PC-3 (cell line): ENCODE measurements around the gene FAM76A. TPM values are rescaled to one million over a fixed set of nuclear protein-coding genes. Genes with fewer than 3 reads are reported as not detected.

ENCODE experiments used
- ATAC-seq: fragments of 200-7000 bp; cut with Tn5 transposase; 2 replicates; pipeline ENCODE4 v1.9.1; 2020; ENCODE audit warnings: mild to moderate bottlenecking, moderate library complexity
- BruUV-seq: library from RNA; stranded (reverse); fragments of 400-500 nt; replicated peaks from 2 replicates; lab custom pipeline; 2021; lab: Mats Ljungman, UMichigan
- CTCF ChIA-PET: fragments of 300-600 bp; sonication (Branson Sonifier 250); formaldehyde crosslinking; loops from one replicate; lab custom pipeline; 2022; ENCODE audit warnings: antibody characterized with exemption; lab: Charles Lee
- POLR2A ChIA-PET: fragments of 300-600 bp; sonication (Branson Sonifier 250); formaldehyde crosslinking; loops from one replicate; lab custom pipeline; 2022; ENCODE audit warnings: antibody characterized with exemption; ENCODE audit not compliant: unreplicated experiment; lab: Charles Lee
- DNase-seq: peaks from one replicate; pipeline ENCODE4 v3.0.0-alpha.2; 2015
- H2AFZ ChIP-seq: fragments of 300-600 bp; sonication (generic); 2 replicates; pipeline ENCODE4 v1.6.0; 2016; ENCODE audit warnings: antibody characterized with exemption, low read length
- H3F3A ChIP-seq: fragments of 300-600 bp; sonication (generic); one replicate; pipeline ENCODE4 v1.6.0; 2017; ENCODE audit warnings: antibody characterized with exemption, low read length, control low read depth, mild to moderate bottlenecking; ENCODE audit not compliant: unreplicated experiment
- H3K27ac ChIP-seq: fragments of 300-600 bp; sonication (generic); 2 replicates; pipeline ENCODE4 v1.5.1; 2016; ENCODE audit warnings: mild to moderate bottlenecking, low read length
- H3K27me3 ChIP-seq: fragments of 300-600 bp; sonication (generic); 2 replicates; pipeline ENCODE4 v1.6.1; 2016; ENCODE audit warnings: low read length, mixed read lengths
- H3K36me3 ChIP-seq: fragments of 300-600 bp; sonication (generic); 2 replicates; pipeline ENCODE4 v1.6.1; 2016; ENCODE audit warnings: low read depth, mixed run types, low read length, mixed read lengths
- H3K4me1 ChIP-seq: fragments of 300-600 bp; sonication (generic); 2 replicates; pipeline ENCODE4 v1.5.1; 2016; ENCODE audit warnings: low read length; ENCODE audit not compliant: insufficient read depth
- H3K4me2 ChIP-seq: fragments of 300-600 bp; sonication (generic); 2 replicates; pipeline ENCODE4 v1.6.0; 2016; ENCODE audit warnings: low read length
- H3K4me3 ChIP-seq: fragments of 300-600 bp; sonication (generic); 2 replicates; pipeline ENCODE4 v1.5.1; 2016; ENCODE audit warnings: mild to moderate bottlenecking, low read length, mixed read lengths
- H3K79me2 ChIP-seq: fragments of 300-600 bp; sonication (generic); 2 replicates; pipeline ENCODE4 v1.6.1; 2017; ENCODE audit warnings: low read length, mixed read lengths
- H3K9ac ChIP-seq: fragments of 300-600 bp; sonication (generic); 2 replicates; pipeline ENCODE4 v1.6.0; 2016; ENCODE audit warnings: mild to moderate bottlenecking, low read length
- H3K9me2 ChIP-seq: fragments of 300-600 bp; sonication (generic); replicated peaks from 2 replicates; pipeline ENCODE4 v1.6.1; 2016; ENCODE audit warnings: mixed run types, low read length, mixed read lengths
- H3K9me3 ChIP-seq: fragments of 300-600 bp; sonication (generic); 2 replicates; pipeline ENCODE4 v1.6.1; 2016; ENCODE audit warnings: low read length, mixed read lengths
- H4K20me1 ChIP-seq: fragments of 300-600 bp; sonication (generic); 2 replicates; pipeline ENCODE4 v1.6.1; 2016; ENCODE audit warnings: low read length, mixed read lengths
- EZH2 ChIP-seq: fragments of 300-600 bp; sonication (generic); IDR thresholded peaks from one replicate; pipeline ENCODE4 v1.6.1; 2017; ENCODE audit warnings: antibody characterized with exemption, mild to moderate bottlenecking, low read length; ENCODE audit not compliant: unreplicated experiment
- EZH2phosphoT487 ChIP-seq: fragments of 300-600 bp; sonication (generic); IDR thresholded peaks from 2 replicates; pipeline ENCODE4 v1.6.1; 2018; ENCODE audit warnings: mild to moderate bottlenecking, antibody characterized with exemption, low read length, borderline replicate concordance
- intact Hi-C: fragments of 100-400 bp; cut with micrococcal nuclease; formaldehyde crosslinking; loops from 2 replicates; pipeline ENCODE4 v1.9.0; 2023
- total RNA-seq: library from RNA; depleted of rRNA; stranded (reverse); fragments of >200 nt; gene quantifications from 2 replicates; pipeline ENCODE4 v1.2.3, GENCODE V29; 2014
- TF ChIP-seq, protein P1 (sequence below): fragments of 300-600 bp; sonication (generic); conservative IDR thresholded peaks from 2 replicates; pipeline ENCODE4 v1.5.1; 2017; ENCODE audit warnings: antibody characterized with exemption, low read depth, mild to moderate bottlenecking, low read length

The FAM76A gene
- total RNA-seq, 1 experiment from 2014 or later = 9.9 TPM

DNA sequence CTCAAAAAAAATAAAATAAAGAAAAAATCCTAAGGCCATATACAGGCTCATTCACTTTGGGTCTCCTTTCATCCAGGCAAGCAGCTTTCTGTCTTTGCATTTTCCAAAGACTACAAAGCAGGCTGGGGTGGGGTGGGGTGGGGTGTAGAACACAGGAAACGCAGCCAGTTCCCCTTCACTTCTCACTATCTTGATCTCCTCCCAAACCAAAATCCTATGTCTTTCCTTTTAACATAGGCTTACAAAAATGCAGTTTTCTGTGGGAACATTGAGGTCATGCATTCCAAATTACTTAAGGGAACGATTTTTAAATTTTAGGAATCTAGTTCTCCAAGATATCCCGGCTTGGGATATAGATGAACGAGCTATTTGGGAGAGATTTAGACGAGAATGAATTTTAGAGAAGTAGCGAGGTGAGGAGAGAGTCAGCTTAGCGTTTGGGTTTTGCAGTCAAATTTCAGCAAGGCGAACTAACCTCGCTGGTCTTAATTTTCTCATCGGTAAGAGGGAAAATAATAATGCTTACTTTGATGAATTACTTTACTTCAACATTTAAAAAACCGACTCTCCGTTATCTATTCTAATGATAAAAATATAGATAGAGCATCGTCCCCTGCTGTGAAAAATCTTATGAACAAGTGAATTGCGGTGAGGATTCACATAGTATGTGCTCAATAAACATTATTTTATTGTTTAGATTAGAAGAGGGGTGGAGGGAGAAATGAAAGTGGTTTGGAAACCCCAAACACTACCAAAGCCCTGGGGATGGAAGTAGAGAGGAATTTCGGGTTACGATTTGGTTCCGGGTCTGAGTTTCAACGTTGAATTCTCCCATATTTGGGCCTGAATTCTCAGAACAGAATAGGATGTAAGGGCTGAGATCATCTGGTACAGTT, 46.5 kb downstream of the FAM76A start:
- intact Hi-C loops = no loop called here
- no peak for TF ChIP-seq EZH2phosphoT487
- TF ChIP-seq, protein P1, sequence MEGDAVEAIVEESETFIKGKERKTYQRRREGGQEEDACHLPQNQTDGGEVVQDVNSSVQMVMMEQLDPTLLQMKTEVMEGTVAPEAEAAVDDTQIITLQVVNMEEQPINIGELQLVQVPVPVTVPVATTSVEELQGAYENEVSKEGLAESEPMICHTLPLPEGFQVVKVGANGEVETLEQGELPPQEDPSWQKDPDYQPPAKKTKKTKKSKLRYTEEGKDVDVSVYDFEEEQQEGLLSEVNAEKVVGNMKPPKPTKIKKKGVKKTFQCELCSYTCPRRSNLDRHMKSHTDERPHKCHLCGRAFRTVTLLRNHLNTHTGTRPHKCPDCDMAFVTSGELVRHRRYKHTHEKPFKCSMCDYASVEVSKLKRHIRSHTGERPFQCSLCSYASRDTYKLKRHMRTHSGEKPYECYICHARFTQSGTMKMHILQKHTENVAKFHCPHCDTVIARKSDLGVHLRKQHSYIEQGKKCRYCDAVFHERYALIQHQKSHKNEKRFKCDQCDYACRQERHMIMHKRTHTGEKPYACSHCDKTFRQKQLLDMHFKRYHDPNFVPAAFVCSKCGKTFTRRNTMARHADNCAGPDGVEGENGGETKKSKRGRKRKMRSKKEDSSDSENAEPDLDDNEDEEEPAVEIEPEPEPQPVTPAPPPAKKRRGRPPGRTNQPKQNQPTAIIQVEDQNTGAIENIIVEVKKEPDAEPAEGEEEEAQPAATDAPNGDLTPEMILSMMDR = no peak
- no peak for TF ChIP-seq EZH2
- Histone ChIP-seq H3K79me2 (peaks cover 40% of the 10 kb centered on the region), H3K4me1 (peaks cover 19% of the 10 kb centered on the region), H3K9me3 (no peaks in the 10 kb centered on the region), H3K9ac (peak overlapping the region; percentile 23; the same call in 1 of the 2 replicates), H3K27me3 (no peaks in the 10 kb centered on the region), H3K4me2 (peak overlapping the region; percentile 78), H4K20me1 (no peaks in the 10 kb centered on the region), H3K9me2 (no peaks in the 10 kb centered on the region), H2AFZ (peak overlapping the region; percentile 91), H3F3A (peaks cover 4% of the 10 kb centered on the region), H3K27ac (no peak overlapping the region), H3K36me3 (no peaks in the 10 kb centered on the region), H3K4me3 (peak overlapping the region; percentile 79)
- DNase-seq = no peak
- CTCF ChIA-PET = interaction anchor here (0.7 to 1.1 kb wide), 2 partner anchors 47 to 86 kb away, joined by 7 to 8 read pairs; partner anchors contain the start of gene FAM76A
- POLR2A ChIA-PET = interaction anchor here (0.6 to 1.1 kb wide), 7 partner anchors 12 to 234 kb away, joined by 3 to 26 read pairs (median 4); partner anchors contain the start of genes FAM76A and PPP1R8
- BruUV-seq = TSS peak; percentile 89
- no peak for ATAC-seq

DNA sequence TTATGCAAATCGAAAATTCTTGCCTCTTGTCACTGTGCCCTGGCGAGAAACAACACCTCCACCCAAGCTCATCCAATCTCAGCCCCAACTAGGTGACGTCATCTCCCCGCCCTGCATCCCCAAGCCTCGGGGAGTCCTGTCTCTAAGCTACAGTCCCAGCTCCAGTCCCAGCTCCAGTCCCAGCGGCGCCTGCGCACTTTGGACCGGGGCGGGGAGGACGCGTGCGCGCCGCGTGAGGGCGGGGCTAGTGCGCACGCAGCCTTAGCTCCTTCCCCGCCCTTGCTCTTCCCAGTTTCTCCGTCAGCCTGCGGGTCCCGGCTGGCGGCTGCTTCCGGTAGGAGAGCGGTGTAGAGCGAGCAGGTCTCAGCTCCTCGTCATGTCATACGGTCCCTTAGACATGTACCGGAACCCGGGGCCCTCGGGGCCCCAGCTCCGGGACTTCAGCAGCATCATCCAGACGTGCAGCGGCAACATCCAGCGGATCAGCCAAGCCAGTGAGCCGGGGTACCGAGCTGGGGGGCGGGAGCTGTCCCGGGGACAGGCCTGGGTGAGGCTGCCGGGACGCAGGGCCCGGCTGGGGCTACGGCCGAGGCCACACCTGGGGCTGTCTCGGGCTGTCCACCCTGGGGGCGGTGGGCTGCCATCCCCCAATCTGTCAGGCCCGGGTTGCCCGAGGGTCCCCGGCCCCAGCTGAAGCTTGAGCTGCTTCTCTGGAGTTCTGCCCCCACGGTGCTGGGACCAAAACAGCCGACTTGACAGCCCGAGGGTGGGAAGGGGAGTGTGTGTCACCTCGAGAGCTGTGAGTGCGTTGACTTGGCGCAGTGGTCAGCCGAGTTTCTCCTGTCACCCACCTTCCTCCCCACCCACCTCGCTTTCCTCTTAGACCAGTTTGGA, 47.4 kb downstream of the FAM76A start, which contains the start of gene STX12:
STX12 (plus strand) TSS at position 288 of the 894 bp plus-strand sequence; CDS start at position 377, 89 bp downstream.
- Histone ChIP-seq H3K4me1 (peaks cover 19% of the 10 kb centered on the region), H3K27ac (no peak within 1 kb of the TSS), H2AFZ (peak within 1 kb of the TSS; percentile 91), H4K20me1 (no peaks in the 10 kb centered on the region), H3K4me3 (peak within 1 kb of the TSS; percentile 79), H3K36me3 (no peaks in the 10 kb centered on the region), H3K27me3 (no peaks in the 10 kb centered on the region), H3K9me2 (no peaks in the 10 kb centered on the region), H3K4me2 (peak within 1 kb of the TSS; percentile 96), H3K79me2 (peaks cover 46% of the 10 kb centered on the region), H3F3A (peaks cover 4% of the 10 kb centered on the region), H3K9ac (peak within 1 kb of the TSS; percentile 80), H3K9me3 (no peaks in the 10 kb centered on the region)
- TF ChIP-seq EZH2 (no peak), EZH2phosphoT487 (no peak)
- TF ChIP-seq, protein P1 = no peak
- intact Hi-C loops = no loop called here
- ChIA-PET CTCF (interaction anchor here (0.5 to 1.1 kb wide), 2 partner anchors 48 to 115 kb away, joined by 8 to 16 read pairs; partner anchors contain the start of gene FAM76A), POLR2A (interaction anchor here (0.6 to 1.1 kb wide), 7 partner anchors 13 to 235 kb away, joined by 3 to 26 read pairs (median 4); partner anchors contain the start of genes FAM76A and PPP1R8)
- ATAC-seq (peak; percentile 95), DNase-seq (peak; percentile 99)
- BruUV-seq = TSS peak; percentile 60
